ENCODE data around the gene RGS3. TPM values are rescaled to one million over a fixed set of nuclear protein-coding genes. Genes with fewer than 3 reads are reported as not detected.

RGS3 gene
- total RNA-seq, 1 experiment from 2014 or later, result 39.4 TPM

GRCh38 chr9:113584428-113585084 lies 121.0 kb downstream of the RGS3 start:
- Histone ChIP-seq H3K4me3 (replicated peaks in 1 of 2; ENCODE audit: low read depth in 1 of 2, low read length in 2 of 2) (no peak overlapping the region), H3K4me2 (ENCODE audit: low read length) (no peak overlapping the region), H3K36me3 (ENCODE audit: control insufficient read depth in 1 of 2, insufficient read depth in 2 of 2, low read length in 2 of 2) (peaks cover 6 to 17% of the 10 kb centered on the region in 2 experiments; a peak in 1 of 4 replicates), H3K9me2 (ENCODE audit: insufficient read depth) (no peaks in the 10 kb centered on the region), H3K4me1 (ENCODE audit: control insufficient read depth in 1 of 2, insufficient read depth in 2 of 2, low read length in 2 of 2) (peaks cover 21 to 30% of the 10 kb centered on the region in 2 experiments), H2AFZ (ENCODE audit: low read depth, low read length, poor library complexity, severe bottlenecking) (no peak overlapping the region), H3K27ac (ENCODE audit: low read depth, low read length) (no peak overlapping the region), H3K9ac (ENCODE audit: low read length) (no peak overlapping the region), H4K20me1 (ENCODE audit: insufficient read depth) (no peaks in the 10 kb centered on the region), H3K9me3 (ENCODE audit: control insufficient read depth in 1 of 2, insufficient read depth in 1 of 2, low read depth in 1 of 2, low read length in 2 of 2) (no peaks in the 10 kb centered on the region), H3K27me3 (ENCODE audit: insufficient read depth, low read length) (no peaks in the 10 kb centered on the region), H3K79me2 (ENCODE audit: insufficient read depth, low read length) (peaks cover 3% of the 10 kb centered on the region; the same call in 1 of the 2 replicates)
- TF ChIP-seq RAD21 (IDR thresholded peaks at IDR 0.05; ENCODE audit: low read depth), result no peak
- no peak for TF ChIP-seq ATF3 (IDR thresholded peaks at IDR 0.05)
- no peak for TF ChIP-seq TCF7L2 (IDR thresholded peaks at IDR 0.05; ENCODE audit: borderline replicate concordance, extremely low read depth, insufficient read depth, insufficient read length)
- TF ChIP-seq POLR2AphosphoS5 (IDR thresholded peaks at IDR 0.05; ENCODE audit: low read depth, low read length), result no peak
- TF ChIP-seq ZNF274 (IDR thresholded peaks at IDR 0.05; ENCODE audit: low read depth, low read length), result no peak
- no peak for TF ChIP-seq ELF1 (IDR thresholded peaks at IDR 0.05; ENCODE audit: borderline replicate concordance, low read depth)
- TF ChIP-seq FOSL1 (IDR thresholded peaks at IDR 0.05; ENCODE audit: low read depth), result no peak
- ChIA-PET CTCF (no interaction called here), POLR2A (no interaction called here), RAD21 (ENCODE audit: low non-redundant PET in 1 of 2, low total read pairs in 2 of 2, uncharacterized antibody in 2 of 2, unreplicated experiment in 2 of 2) (no interaction called here)
- ATAC-seq (no peak), DNase-seq (ENCODE audit: low read depth, low spot score) (no peak)
- intact Hi-C loops (cut with micrococcal nuclease), result no loop called here
- BruUV-seq (replicated peaks), result no TSS peak

- Histone ChIP-seq H3K9ac (ENCODE audit: low read length) (no peak overlapping the region), H2AFZ (ENCODE audit: low read depth, low read length, poor library complexity, severe bottlenecking) (no peak overlapping the region), H4K20me1 (ENCODE audit: insufficient read depth) (no peaks in the 10 kb centered on the region), H3K36me3 (ENCODE audit: control insufficient read depth in 1 of 2, insufficient read depth in 2 of 2, low read length in 2 of 2) (peaks cover 6 to 17% of the 10 kb centered on the region in 2 experiments; a peak in 1 of 4 replicates), H3K79me2 (ENCODE audit: insufficient read depth, low read length) (peaks cover 3% of the 10 kb centered on the region; the same call in 1 of the 2 replicates), H3K9me3 (ENCODE audit: control insufficient read depth in 1 of 2, insufficient read depth in 1 of 2, low read depth in 1 of 2, low read length in 2 of 2) (no peaks in the 10 kb centered on the region), H3K27me3 (ENCODE audit: insufficient read depth, low read length) (no peaks in the 10 kb centered on the region), H3K4me1 (ENCODE audit: control insufficient read depth in 1 of 2, insufficient read depth in 2 of 2, low read length in 2 of 2) (peaks cover 16 to 25% of the 10 kb centered on the region in 2 experiments), H3K4me3 (replicated peaks in 1 of 2; ENCODE audit: low read depth in 1 of 2, low read length in 2 of 2) (no peak overlapping the region), H3K9me2 (ENCODE audit: insufficient read depth) (no peaks in the 10 kb centered on the region), H3K27ac (ENCODE audit: low read depth, low read length) (no peak overlapping the region), H3K4me2 (ENCODE audit: low read length) (no peak overlapping the region)
- DNase-seq (ENCODE audit: low read depth, low spot score), result no peak
- RAD21 ChIA-PET (ENCODE audit: low non-redundant PET in 1 of 2, low total read pairs in 2 of 2, uncharacterized antibody in 2 of 2, unreplicated experiment in 2 of 2), result no interaction called here
- TF ChIP-seq CBX3 (IDR thresholded peaks at IDR 0.05; ENCODE audit: low read depth) (no peak), SP1 (IDR thresholded peaks at IDR 0.05; ENCODE audit: low read depth) (no peak), JUND (IDR thresholded peaks at IDR 0.05) (no peak), MAX (IDR thresholded peaks at IDR 0.05) (no peak), ZFX (IDR thresholded peaks at IDR 0.05) (no peak), YY1 (IDR thresholded peaks at IDR 0.05; ENCODE audit: extremely low read depth, insufficient replicate concordance, low read depth, low read length) (no peak), REST (IDR thresholded peaks at IDR 0.05; ENCODE audit: low read depth) (no peak), EZH2phosphoT487 (IDR thresholded peaks at IDR 0.05; ENCODE audit: borderline replicate concordance) (no peak), FOSL1 (IDR thresholded peaks at IDR 0.05; ENCODE audit: low read depth) (no peak), SRF (IDR thresholded peaks at IDR 0.05; ENCODE audit: low read depth) (no peak), TCF7L2 (IDR thresholded peaks at IDR 0.05; ENCODE audit: borderline replicate concordance, extremely low read depth, insufficient read depth, insufficient read length) (no peak), EZH2 (IDR thresholded peaks at IDR 0.05) (no peak)
- POLR2A ChIA-PET, result no interaction called here
- BruUV-seq (replicated peaks), result TSS peak; percentile 22
- intact Hi-C loops (cut with micrococcal nuclease), result no loop called here
- CTCF ChIA-PET, result no interaction called here
- ATAC-seq, result no peak
Measured at GRCh38 chr9:113585085-113585442, 121.5 kb downstream of the RGS3 start.
